ENCODE results near the gene ITGB3. TPM values are rescaled to one million over a fixed set of nuclear protein-coding genes. Genes with fewer than 3 reads are reported as not detected.

The ITGB3 gene
- total and polyA plus RNA-seq, 9 donors = 1.7 to 9.4 (median 2.9) TPM

- DNase-seq = no peak
- intact Hi-C loops (cut with DNase I) = loop anchor here in 3 of 4 donors (5.0 kb wide), 3 partner anchors 91 to 391 kb away; partner anchors contain the start of gene EFCAB13 (in 1 of the 3)
- Histone ChIP-seq H3K36me3 (no peaks in the 10 kb centered on the region), H3K27me3 (no peaks in the 10 kb centered on the region), H3K27ac (peak overlapping the region in 1 of 2 donors; percentile 54), H3K4me1 (ENCODE audit: insufficient read depth) (peaks cover 2% of the 10 kb centered on the region), H3K4me3 (no peak overlapping the region), H3K9me3 (no peaks in the 10 kb centered on the region)
- WGBS, 3 donors = 94 to 96% (median 96%) methylated on average over 2 of the region's 2 CpGs
- TF ChIP-seq EP300 (IDR thresholded peaks at IDR 0.05) = no peak
- TF ChIP-seq POLR2A (IDR thresholded peaks at IDR 0.05) = no peak
- TF ChIP-seq, protein P1, sequence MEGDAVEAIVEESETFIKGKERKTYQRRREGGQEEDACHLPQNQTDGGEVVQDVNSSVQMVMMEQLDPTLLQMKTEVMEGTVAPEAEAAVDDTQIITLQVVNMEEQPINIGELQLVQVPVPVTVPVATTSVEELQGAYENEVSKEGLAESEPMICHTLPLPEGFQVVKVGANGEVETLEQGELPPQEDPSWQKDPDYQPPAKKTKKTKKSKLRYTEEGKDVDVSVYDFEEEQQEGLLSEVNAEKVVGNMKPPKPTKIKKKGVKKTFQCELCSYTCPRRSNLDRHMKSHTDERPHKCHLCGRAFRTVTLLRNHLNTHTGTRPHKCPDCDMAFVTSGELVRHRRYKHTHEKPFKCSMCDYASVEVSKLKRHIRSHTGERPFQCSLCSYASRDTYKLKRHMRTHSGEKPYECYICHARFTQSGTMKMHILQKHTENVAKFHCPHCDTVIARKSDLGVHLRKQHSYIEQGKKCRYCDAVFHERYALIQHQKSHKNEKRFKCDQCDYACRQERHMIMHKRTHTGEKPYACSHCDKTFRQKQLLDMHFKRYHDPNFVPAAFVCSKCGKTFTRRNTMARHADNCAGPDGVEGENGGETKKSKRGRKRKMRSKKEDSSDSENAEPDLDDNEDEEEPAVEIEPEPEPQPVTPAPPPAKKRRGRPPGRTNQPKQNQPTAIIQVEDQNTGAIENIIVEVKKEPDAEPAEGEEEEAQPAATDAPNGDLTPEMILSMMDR (IDR thresholded peaks at IDR 0.05) = no peak
These were observed 27.5 kb upstream of the ITGB3 start for GRCh38 chr17:47225911-47226688.

- Histone ChIP-seq H3K4me3 (no peak overlapping the region), H3K9me3 (no peaks in the 10 kb centered on the region), H3K27ac (no peak overlapping the region), H3K36me3 (no peaks in the 10 kb centered on the region), H3K27me3 (no peaks in the 10 kb centered on the region), H3K4me1 (ENCODE audit: insufficient read depth) (peaks cover 2% of the 10 kb centered on the region)
- DNase-seq = no peak
- WGBS, 3 donors = 77 to 78% (median 78%) methylated on average over 2 of the region's 2 CpGs
- intact Hi-C loops (cut with DNase I) = loop anchor here (2.0 to 5.0 kb wide), 4 partner anchors 89 to 389 kb away; partner anchors contain the start of gene EFCAB13 (in 1 of the 4)
- TF ChIP-seq EP300 (IDR thresholded peaks at IDR 0.05) = no peak
- TF ChIP-seq POLR2A (IDR thresholded peaks at IDR 0.05) = no peak
- TF ChIP-seq, protein P1 (IDR thresholded peaks at IDR 0.05) = no peak
These were observed 25.8 kb upstream of the ITGB3 start for GRCh38 chr17:47227862-47228261.

GRCh38 chr17:47229535-47230443 is 23.8 kb upstream of the ITGB3 start:
- Histone ChIP-seq H3K4me1 (ENCODE audit: insufficient read depth) (no peaks in the 10 kb centered on the region), H3K36me3 (no peaks in the 10 kb centered on the region), H3K27ac (no peak overlapping the region), H3K4me3 (peak overlapping the region; percentile 20), H3K9me3 (no peaks in the 10 kb centered on the region), H3K27me3 (no peaks in the 10 kb centered on the region)
- intact Hi-C loops (cut with DNase I) = loop anchor here (1.0 to 5.0 kb wide), 7 partner anchors 24 to 388 kb away; partner anchors contain the start of genes EFCAB13 (in 1 of the 4) and ITGB3 (in 1 of the 4)
- 9 to 10% (median 10%) methylated on average over 22 of the region's 22 CpGs for WGBS, 3 donors
- peak; percentile 80 to 91 (median 84) for DNase-seq
- TF ChIP-seq, protein P1 (IDR thresholded peaks at IDR 0.05) = peak; percentile 95 to 98 (median 96)
- TF ChIP-seq EP300 (IDR thresholded peaks at IDR 0.05) = no peak

DNA sequence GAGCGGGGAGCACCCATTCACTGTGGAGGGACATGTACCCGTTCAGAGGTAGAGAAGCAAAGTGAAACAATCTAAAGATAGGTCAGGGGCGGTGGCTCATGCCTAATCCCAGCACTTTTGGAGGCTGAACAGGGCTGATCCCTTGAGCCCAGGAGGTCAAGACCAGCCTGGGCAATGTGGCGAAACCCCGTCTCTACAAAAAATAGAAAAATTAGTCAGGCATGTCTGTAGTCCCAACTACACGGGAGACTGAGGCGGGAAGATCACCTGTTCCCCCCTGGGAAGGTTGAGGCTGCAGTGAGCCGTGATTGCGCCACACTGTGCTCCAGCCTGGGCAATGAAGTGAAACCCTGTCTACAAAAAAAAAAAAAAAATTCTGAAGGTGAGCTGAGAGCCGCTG is 22.8 kb upstream of the ITGB3 start:
- Histone ChIP-seq H3K36me3 (no peaks in the 10 kb centered on the region), H3K9me3 (no peaks in the 10 kb centered on the region), H3K27ac (no peak overlapping the region), H3K27me3 (no peaks in the 10 kb centered on the region), H3K4me3 (no peak overlapping the region), H3K4me1 (ENCODE audit: insufficient read depth) (no peaks in the 10 kb centered on the region)
- 88 to 96% (median 92%) methylated on average over 10 of the region's 10 CpGs for WGBS, 3 donors
- TF ChIP-seq EP300 (IDR thresholded peaks at IDR 0.05) (no peak), POLR2A (IDR thresholded peaks at IDR 0.05) (no peak)
- TF ChIP-seq, protein P1 (IDR thresholded peaks at IDR 0.05) = no peak
- intact Hi-C loops (cut with DNase I) = loop anchor here in 2 of 4 donors (2.0 to 5.0 kb wide), 2 partner anchors 81 to 84 kb away; no protein-coding TSS in a partner anchor
- no peak for DNase-seq

All from ovary (tissue), 9 donors.